Astrocyte of the cerebellum (primary cell): ENCODE results near the gene GALNTL6.

ENCODE experiments used
- DNase-seq: peaks from one replicate; pipeline ENCODE4 v3.0.0-alpha.2; 2011; ENCODE audit warnings: low read depth
- H3K4me3 ChIP-seq: 2 replicates; pipeline ENCODE4 v1.5.1; 2011; ENCODE audit warnings: mild to moderate bottlenecking, low read depth, low read length, moderate library complexity
- in situ Hi-C: cut with HindIII; loops from 2 replicates; pipeline ENCODE4 v1.10.0; 2017; ENCODE audit warnings: low sequenced_read_pairs
- TF ChIP-seq, protein P1 (sequence below): IDR thresholded peaks from 2 replicates; pipeline ENCODE4 v1.5.1; 2012; ENCODE audit warnings: low read length, low read depth, moderate library complexity, mild to moderate bottlenecking; ENCODE audit errors: missing control alignments

The GALNTL6 gene

DNA sequence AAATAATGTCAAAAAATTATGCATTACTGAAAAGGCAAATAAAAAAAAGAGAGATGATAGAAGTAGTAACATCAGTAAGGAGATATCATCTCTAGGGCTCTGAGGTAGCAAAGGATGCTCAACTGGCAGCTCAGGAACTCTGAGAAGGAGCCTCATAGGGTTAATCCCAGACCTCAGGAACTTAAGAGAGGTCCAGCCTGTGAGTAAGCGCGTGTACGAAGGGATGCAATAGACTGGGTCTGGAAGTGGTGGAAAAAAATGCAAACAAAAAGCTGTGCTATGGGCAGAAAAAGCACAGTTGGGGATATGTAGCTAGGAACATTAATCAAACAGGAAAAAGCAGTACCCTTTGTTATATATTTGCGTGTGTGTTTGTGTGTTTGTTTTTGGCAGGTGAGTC is 282.0 kb downstream of the GALNTL6 start:
- TF ChIP-seq, protein P1, sequence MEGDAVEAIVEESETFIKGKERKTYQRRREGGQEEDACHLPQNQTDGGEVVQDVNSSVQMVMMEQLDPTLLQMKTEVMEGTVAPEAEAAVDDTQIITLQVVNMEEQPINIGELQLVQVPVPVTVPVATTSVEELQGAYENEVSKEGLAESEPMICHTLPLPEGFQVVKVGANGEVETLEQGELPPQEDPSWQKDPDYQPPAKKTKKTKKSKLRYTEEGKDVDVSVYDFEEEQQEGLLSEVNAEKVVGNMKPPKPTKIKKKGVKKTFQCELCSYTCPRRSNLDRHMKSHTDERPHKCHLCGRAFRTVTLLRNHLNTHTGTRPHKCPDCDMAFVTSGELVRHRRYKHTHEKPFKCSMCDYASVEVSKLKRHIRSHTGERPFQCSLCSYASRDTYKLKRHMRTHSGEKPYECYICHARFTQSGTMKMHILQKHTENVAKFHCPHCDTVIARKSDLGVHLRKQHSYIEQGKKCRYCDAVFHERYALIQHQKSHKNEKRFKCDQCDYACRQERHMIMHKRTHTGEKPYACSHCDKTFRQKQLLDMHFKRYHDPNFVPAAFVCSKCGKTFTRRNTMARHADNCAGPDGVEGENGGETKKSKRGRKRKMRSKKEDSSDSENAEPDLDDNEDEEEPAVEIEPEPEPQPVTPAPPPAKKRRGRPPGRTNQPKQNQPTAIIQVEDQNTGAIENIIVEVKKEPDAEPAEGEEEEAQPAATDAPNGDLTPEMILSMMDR = no peak
- in situ Hi-C loops = no loop called here
- H3K4me3 ChIP-seq = no peak overlapping the region
- no peak for DNase-seq

DNA sequence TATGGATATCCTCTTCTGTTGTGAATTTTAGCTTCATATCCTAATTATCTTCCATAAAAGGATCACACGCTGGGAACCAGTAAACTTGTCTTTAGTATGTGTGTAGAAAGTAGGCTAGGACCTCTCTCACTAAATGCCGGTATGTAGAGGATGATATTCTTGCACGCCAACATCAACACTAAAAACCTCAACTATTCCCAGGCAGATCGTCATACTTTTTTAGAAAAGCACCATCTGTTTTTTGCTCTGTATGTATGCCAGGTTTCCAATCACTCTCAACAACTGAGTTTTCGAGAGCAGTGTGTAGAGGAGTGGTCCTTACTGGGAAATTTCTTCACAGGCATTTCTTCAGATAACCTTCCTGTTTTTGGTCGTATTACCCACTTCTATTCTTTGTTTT is 283.6 kb downstream of the GALNTL6 start:
- in situ Hi-C loops = no loop called here
- H3K4me3 ChIP-seq = no peak overlapping the region

DNA sequence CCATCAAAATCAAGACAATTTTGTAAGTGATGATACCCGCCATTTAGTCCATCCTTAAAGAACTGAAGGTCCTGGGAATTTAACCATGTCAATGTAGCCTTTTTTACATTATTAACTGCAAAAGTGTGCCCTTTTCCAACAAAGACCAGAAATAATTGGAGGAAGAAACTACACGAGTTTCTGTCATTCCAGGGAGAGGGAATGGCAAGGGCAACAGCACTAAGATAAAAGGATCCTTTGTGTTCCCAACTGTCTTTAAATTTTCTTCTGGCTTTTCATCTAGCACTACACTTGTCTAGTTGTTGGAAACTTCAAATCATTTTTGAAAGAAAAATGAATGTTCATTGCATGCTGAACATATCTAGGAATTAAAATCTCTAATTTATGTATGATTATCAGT is 286.2 kb downstream of the GALNTL6 start:
- TF ChIP-seq, protein P1 = no peak
- no peak for DNase-seq
- H3K4me3 ChIP-seq = no peak overlapping the region
- in situ Hi-C loops = no loop called here

More for the DNA sequence above, 283.6 kb downstream of the GALNTL6 start:
- peak; percentile 5 for DNase-seq
- TF ChIP-seq, protein P1 = no peak

DNA sequence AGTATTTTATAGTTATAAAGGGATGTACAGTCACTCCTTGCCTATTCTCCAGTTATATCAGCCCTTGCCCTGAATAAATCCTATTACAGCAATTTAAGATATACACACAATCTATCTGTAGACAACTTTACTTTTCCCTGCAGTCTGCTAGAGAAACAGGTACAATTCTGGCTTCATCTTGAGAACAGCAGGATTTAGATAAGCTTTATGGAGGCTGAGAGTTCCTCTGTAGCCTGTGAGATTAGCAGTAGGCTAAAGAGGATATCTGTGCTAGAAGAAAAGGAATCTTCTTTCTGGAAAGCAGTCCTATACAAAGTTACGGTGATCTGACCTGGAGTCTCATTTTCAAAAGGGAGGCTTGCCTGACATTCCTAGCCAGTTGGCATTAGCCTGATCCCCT is 290.3 kb downstream of the GALNTL6 start:
- in situ Hi-C loops = no loop called here
- no peak for DNase-seq
- no peak overlapping the region for H3K4me3 ChIP-seq
- TF ChIP-seq, protein P1 = no peak

DNA sequence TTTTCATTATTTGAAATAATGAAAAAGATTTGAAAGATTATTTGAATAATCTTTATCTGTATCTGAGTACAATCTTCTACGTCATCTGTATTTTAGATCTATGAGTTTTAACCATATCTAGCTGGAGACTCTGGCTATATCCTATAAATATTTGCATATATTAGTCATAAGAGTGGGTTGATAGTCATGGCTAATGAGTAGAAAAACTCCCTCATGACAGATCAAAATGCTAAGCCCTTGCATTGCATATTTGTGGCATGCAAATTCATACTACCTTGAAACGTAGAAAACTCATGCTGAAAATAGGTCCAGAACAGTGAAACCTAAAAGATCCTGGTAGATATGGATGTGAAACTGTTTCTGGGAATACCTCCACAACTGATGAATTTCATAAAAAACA is 291.3 kb downstream of the GALNTL6 start:
- in situ Hi-C loops = no loop called here
- H3K4me3 ChIP-seq = no peak overlapping the region
- TF ChIP-seq, protein P1 = no peak
- DNase-seq = no peak

DNA sequence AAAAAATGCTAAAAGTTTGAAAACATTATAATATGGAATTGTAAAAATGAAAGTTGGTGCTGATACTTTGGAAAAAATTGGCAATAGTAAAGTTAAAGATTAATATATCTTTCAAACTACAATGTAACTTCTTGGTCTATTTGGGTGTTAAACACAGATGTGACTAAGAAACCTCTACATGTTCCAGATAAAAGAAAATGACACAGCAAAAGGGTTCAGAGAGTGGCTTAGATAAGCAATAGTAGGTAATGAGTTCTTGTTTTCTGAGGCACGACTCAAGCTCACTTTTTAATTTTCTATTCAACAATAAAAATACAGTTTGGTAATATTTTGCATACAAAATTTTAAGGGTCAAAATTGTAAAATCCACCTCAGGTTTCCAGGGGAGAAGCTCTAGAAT is 292.7 kb downstream of the GALNTL6 start:
- H3K4me3 ChIP-seq = no peak overlapping the region
- no peak for DNase-seq
- in situ Hi-C loops = no loop called here
- TF ChIP-seq, protein P1 = no peak

DNA sequence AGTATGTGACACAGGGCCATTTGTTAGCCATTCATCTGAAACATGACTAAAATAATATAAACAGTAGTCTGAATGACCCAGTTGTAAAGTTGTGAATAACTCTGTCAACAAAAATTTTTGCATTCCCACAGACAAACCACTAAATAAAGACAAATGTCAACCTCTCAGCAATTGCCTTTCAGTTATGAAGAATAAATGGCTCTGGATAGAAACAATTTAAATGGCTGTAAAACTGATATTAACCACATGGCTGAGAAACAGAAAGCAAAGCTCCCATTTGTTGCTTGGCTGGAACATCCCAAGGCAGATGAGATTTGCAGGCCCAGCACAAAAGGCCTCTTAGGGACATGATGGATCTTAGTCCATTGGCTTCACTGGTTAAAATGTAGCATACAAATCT is 296.3 kb downstream of the GALNTL6 start:
- H3K4me3 ChIP-seq = no peak overlapping the region
- in situ Hi-C loops = no loop called here
- DNase-seq = no peak
- TF ChIP-seq, protein P1 = no peak
